HCT116 (cell line): Measurements from ENCODE around the gene FRRS1.

Source experiments
- CEBPB ChIP-seq: IDR thresholded peaks from 2 replicates; pipeline ENCODE4 v1.6.1; 2012; ENCODE audit warnings: low read depth
- CTCF ChIP-seq, 3 experiments: fragments of 200-600 bp in 1 of 3; sonication (generic) in 1 of 3; IDR thresholded peaks in 2 of 3; conservative IDR thresholded peaks in 1 of 3; 2 replicates each; pipeline ENCODE4 v1.5.1; 2012 to 2017; ENCODE audit warnings: low read depth in 2 of 3, low read length in 2 of 3, antibody characterized with exemption in 1 of 3, borderline replicate concordance in 1 of 3, control low read depth in 1 of 3, mild to moderate bottlenecking in 1 of 3, mixed read lengths in 1 of 3, mixed run types in 1 of 3, moderate library complexity in 1 of 3; ENCODE audit not compliant: insufficient read depth in 1 of 3
- EZH2 ChIP-seq: fragments of 200-600 bp; sonication (generic); IDR thresholded peaks from 2 replicates; pipeline ENCODE4 v1.6.1; 2017; ENCODE audit warnings: antibody characterized with exemption, mixed run types
- MAX ChIP-seq: IDR thresholded peaks from 2 replicates; pipeline ENCODE4 v1.6.1; 2012
- POLR2A ChIP-seq: IDR thresholded peaks from 2 replicates; pipeline ENCODE4 v1.7.0; 2011; ENCODE audit warnings: borderline replicate concordance; ENCODE audit not compliant: insufficient read depth, insufficient read length; ENCODE audit errors: extremely low read depth
- POLR2AphosphoS5 ChIP-seq: IDR thresholded peaks from 2 replicates; pipeline ENCODE4 v1.6.1; 2011; ENCODE audit warnings: mild to moderate bottlenecking, low read depth, low read length, moderate library complexity
- RAD21 ChIP-seq: IDR thresholded peaks from 2 replicates; pipeline ENCODE4 v1.6.1; 2012; ENCODE audit warnings: low read depth, mild to moderate bottlenecking
- REST ChIP-seq: IDR thresholded peaks from 2 replicates; pipeline ENCODE4 v1.6.1; 2012; ENCODE audit warnings: low read depth
- SIN3A ChIP-seq: IDR thresholded peaks from 2 replicates; pipeline ENCODE4 v1.6.1; 2012; ENCODE audit warnings: low read depth
- YY1 ChIP-seq: IDR thresholded peaks from 2 replicates; pipeline ENCODE4 v1.6.1; 2011; ENCODE audit warnings: low read length, low read depth, moderate library complexity, mild to moderate bottlenecking; ENCODE audit not compliant: insufficient replicate concordance; ENCODE audit errors: extremely low read depth

DNA sequence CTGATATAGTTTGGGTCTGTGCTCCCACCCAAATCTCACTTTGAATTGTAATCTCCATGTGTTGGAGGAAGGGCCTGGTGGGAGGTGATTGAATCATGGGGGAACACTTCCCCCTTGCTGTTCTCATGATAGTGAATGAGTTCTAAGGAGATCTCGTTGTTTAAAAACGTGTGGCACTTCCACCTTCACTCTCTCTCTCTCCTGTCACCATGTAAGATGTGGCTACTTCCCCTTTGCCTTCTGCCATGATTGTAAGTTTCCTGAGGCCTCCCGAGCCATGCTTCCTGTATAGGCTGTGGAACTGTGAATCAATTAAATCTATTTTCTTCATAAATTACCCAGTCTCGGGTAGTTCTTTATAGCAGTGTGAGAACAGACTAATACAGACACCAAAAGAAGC lies 40.4 kb downstream of the FRRS1 start:
- TF ChIP-seq CTCF (IDR thresholded peaks at IDR 0.05 in 2 of 3, conservative IDR thresholded peaks at IDR 0.05 in 1 of 3; ENCODE audit: borderline replicate concordance in 1 of 3, insufficient read depth in 1 of 3, low read depth in 2 of 3, low read length in 2 of 3) (no peak), YY1 (no peak), EZH2 (no peak), MAX (no peak), RAD21 (no peak), SIN3A (no peak), POLR2A (no peak), CEBPB (no peak), REST (no peak), POLR2AphosphoS5 (no peak)
